ENCODE results near the gene NFATC1.
A peak's percentile ranks its signal among the peaks of the same experiment; 100 is the strongest.

NFATC1 gene

DNA sequence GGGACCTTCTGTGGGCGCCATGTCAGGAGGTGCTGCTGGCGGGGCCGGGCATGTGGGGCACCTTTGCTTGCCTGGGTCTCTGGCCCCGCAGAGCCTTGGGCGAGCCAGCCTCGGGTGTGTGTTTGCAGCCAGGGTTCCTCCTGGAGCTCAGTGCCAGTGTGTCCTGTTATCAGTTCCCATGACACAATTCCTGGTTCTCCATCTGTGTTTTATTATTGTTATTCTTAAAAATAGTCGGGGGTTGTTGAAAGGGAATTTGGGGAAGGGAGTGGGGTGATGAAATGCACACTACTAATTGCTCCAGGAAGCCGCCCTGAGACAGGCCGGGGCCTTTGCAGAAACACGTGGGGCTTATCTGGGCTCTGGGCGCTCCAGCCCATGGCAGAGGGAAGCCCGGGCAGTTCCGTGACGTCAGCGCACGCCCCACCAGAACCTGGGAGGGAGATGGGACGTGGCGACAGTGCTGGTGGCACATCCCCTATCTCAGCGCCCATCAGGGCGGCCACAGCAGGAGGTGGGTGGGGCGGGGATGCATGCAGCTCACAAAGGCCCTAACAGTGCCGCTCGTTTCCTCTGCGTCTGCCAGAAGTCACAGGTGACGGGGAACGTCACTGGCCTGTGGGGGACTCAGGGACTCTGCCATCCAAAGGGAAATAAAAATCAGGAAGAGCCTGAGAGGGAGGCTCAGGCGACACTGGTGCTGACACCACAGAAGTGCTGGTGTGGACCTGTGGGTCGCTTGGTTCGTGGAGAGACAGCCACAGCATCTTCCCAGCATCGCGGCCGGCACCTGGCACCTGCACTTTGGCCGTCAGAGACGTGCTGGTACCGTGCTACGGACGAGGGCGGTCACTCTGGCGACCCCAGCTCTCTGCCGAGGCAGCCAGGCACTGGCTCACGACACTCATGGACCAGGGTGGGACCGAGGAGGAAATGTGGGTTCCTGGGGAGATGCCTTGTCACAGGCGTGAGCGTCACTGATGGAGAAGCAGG lies 131.0 kb downstream of the NFATC1 start:
- Histone ChIP-seq H3K27ac (peak overlapping the region in 1 of 2 donors; percentile 76), H3K4me3 (peak overlapping the region; percentile 57)
- TF ChIP-seq, protein P1, sequence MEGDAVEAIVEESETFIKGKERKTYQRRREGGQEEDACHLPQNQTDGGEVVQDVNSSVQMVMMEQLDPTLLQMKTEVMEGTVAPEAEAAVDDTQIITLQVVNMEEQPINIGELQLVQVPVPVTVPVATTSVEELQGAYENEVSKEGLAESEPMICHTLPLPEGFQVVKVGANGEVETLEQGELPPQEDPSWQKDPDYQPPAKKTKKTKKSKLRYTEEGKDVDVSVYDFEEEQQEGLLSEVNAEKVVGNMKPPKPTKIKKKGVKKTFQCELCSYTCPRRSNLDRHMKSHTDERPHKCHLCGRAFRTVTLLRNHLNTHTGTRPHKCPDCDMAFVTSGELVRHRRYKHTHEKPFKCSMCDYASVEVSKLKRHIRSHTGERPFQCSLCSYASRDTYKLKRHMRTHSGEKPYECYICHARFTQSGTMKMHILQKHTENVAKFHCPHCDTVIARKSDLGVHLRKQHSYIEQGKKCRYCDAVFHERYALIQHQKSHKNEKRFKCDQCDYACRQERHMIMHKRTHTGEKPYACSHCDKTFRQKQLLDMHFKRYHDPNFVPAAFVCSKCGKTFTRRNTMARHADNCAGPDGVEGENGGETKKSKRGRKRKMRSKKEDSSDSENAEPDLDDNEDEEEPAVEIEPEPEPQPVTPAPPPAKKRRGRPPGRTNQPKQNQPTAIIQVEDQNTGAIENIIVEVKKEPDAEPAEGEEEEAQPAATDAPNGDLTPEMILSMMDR (IDR thresholded peaks at IDR 0.05) = no peak
- no peak for DNase-seq (ENCODE audit: low spot score)

DNA sequence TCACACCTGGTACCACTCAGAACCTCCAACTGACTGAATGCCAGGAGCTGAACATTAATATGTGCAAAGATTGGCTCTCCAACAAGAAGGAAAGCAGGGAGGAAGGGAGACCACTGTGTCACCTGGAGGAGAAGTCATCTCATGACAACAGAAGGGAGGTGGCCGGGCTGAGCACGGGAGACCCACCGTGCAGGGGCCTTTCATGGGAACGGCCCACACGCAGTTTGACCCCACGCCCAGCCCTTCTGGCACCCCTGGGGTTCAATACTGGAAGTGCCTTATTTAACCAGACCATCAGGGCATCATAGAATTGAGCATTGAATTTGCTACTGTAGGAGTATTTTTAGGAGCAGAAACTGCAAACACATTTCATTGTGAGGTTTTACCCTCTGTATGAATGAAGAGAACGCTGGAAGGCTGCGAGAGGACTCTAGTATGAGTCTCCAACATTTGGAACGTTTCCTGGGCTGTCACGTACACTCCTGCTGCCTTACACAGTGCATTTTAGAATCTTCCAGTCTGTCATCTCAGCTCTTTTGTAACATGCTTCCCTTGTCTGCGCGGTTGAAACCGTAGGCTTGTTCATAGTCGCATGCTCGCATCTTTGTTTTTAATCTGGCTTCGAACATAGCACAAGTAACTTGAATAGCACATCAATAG lies 132.1 kb downstream of the NFATC1 start:
- Histone ChIP-seq H3K27ac (no peak overlapping the region), H3K4me3 (no peak overlapping the region)
- no peak for DNase-seq (ENCODE audit: low spot score)
- TF ChIP-seq, protein P1 (IDR thresholded peaks at IDR 0.05) = no peak

DNA sequence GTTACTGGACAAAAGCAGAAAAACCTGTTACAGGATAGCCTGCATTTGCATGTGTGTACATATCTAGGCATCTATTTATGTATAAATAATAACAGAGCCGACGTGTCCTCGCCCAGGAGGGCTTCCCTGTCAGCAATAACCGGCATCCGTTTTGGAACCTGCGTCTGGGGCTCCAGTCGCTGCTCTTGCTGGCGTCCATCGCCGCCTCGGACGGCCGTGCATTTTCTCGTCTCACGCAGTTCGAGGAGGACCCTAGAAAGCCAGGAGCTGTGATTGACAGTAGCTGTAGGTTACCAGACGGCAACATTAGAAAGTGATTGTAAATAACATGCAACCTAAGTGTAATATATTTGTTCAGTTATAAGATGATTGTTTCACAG lies 132.6 kb downstream of the NFATC1 start:
- TF ChIP-seq, protein P1 (IDR thresholded peaks at IDR 0.05) = no peak
- H3K4me3 ChIP-seq = no peak overlapping the region
- no peak for DNase-seq (ENCODE audit: low spot score)
- no peak overlapping the region for H3K27ac ChIP-seq

DNA sequence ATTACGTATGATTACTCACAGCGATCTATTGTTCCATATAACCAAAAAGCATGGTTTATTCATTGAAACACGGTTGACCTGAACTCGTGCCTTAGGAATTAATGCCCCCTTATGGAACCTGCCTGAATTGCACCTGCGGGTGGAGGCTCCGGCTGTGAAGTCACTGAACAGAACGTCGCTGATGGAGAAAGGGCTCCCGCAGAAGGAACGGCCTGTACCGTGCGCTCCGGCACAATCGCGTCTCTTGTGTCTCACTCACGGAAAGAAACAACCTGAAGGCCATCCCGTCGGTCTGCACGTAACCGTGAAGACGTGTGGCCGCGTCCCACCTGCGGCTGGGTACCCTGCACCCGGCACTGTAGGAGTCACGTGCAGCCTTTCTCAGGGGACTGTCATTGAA lies 133.1 kb downstream of the NFATC1 start:
- Histone ChIP-seq H3K4me3 (no peak overlapping the region), H3K27ac (no peak overlapping the region)
- TF ChIP-seq, protein P1 (IDR thresholded peaks at IDR 0.05) = peak; percentile 90
- no peak for DNase-seq (ENCODE audit: low spot score)

DNA sequence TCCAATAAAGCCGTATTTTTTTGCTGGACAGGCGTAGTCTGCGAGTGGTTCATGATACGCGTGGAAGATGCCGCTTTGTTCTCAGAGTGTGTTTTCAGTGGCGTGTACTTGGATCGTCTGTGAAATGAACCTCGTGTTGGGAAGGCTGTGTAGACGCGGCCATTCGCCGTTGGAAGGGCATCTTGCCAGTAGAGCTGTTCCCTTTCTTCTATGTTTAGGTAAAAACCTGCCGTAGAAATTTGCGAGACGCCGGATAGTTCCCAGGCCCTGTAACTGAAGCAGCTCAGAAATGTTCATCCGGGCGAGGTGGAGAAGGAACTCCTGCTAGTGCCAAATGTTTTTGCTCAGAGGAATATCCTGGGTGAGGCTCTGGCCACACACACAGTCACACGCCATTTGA lies 133.6 kb downstream of the NFATC1 start:
- H3K27ac ChIP-seq = no peak overlapping the region
- no peak for DNase-seq (ENCODE audit: low spot score)
- no peak overlapping the region for H3K4me3 ChIP-seq
- TF ChIP-seq, protein P1 (IDR thresholded peaks at IDR 0.05) = no peak

DNA sequence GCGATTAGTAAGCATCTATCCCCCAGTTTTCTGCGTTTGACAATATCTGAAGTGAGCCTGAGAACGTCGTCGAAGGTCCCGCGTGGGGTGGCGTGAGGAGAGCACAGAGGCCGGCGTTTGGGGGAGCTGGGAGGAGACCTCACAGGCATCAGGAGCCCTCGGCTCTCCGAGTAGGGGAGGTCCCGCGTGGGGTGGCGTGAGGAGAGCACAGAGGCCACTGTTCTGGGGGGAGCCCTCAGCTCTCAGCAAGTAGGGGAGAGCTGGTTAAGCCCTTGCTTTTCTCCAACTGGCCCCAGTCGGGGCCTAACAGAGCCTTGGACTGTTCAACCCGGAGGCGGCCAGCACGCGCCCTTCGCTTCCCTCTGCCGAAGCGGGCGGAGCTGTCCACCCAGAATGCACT lies 134.3 kb downstream of the NFATC1 start:
- Histone ChIP-seq H3K4me3 (no peak overlapping the region), H3K27ac (no peak overlapping the region)
- TF ChIP-seq, protein P1 (IDR thresholded peaks at IDR 0.05) = no peak
- no peak for DNase-seq (ENCODE audit: low spot score)

Measured in coronary artery (tissue), 2 donors.